H9 (cell line): ENCODE data around the gene MTA1. TPM values are rescaled to one million over a fixed set of nuclear protein-coding genes. Genes with fewer than 3 reads are reported as not detected.

ENCODE experiments used
- DNase-seq: peaks from one replicate; pipeline ENCODE4 v3.0.0-alpha.2; 2017
- H2AFZ ChIP-seq: one replicate; pipeline ENCODE4 v1.6.1; 2013; ENCODE audit warnings: mild to moderate bottlenecking, low read length, control low read depth, moderate library complexity
- H2AK5ac ChIP-seq: 2 replicates; pipeline ENCODE4 v1.6.1; 2013; ENCODE audit warnings: low read length, control low read depth, mixed read lengths; ENCODE audit not compliant: insufficient read length
- H2BK120ac ChIP-seq: one replicate; pipeline ENCODE4 v1.6.1; 2013; ENCODE audit warnings: low read depth, mild to moderate bottlenecking, low read length, control low read depth, inconsistent platforms; ENCODE audit not compliant: poor library complexity, severe bottlenecking
- H2BK12ac ChIP-seq: 2 replicates; pipeline ENCODE4 v1.6.1; 2013; ENCODE audit warnings: low read length, control low read depth, mixed read lengths, low read depth; ENCODE audit not compliant: insufficient read length
- H2BK15ac ChIP-seq: 2 replicates; pipeline ENCODE4 v1.6.1; 2013; ENCODE audit warnings: low read depth, low read length, control low read depth
- H2BK20ac ChIP-seq: one replicate; pipeline ENCODE4 v1.6.1; 2013; ENCODE audit warnings: low read depth, mild to moderate bottlenecking, low read length, control low read depth, inconsistent platforms; ENCODE audit not compliant: poor library complexity, severe bottlenecking
- H2BK5ac ChIP-seq: 2 replicates; pipeline ENCODE4 v1.6.1; 2013; ENCODE audit warnings: low read length, control low read depth, mixed read lengths; ENCODE audit not compliant: insufficient read length
- H3K14ac ChIP-seq: 2 replicates; pipeline ENCODE4 v1.6.1; 2013; ENCODE audit warnings: low read length, control low read depth; ENCODE audit not compliant: insufficient read depth
- H3K18ac ChIP-seq: 2 replicates; pipeline ENCODE4 v1.6.1; 2013; ENCODE audit warnings: low read depth, mild to moderate bottlenecking, mixed read lengths, low read length, control low read depth; ENCODE audit not compliant: insufficient read length
- H3K23ac ChIP-seq: 2 replicates; pipeline ENCODE4 v1.6.1; 2013; ENCODE audit warnings: low read length, control low read depth, mixed read lengths, low read depth; ENCODE audit not compliant: insufficient read length
- H3K23me2 ChIP-seq: 2 replicates; pipeline ENCODE4 v1.6.1; 2013; ENCODE audit warnings: low read depth, mild to moderate bottlenecking, mixed read lengths, low read length, control low read depth; ENCODE audit not compliant: insufficient read length, poor library complexity, severe bottlenecking
- H3K27ac ChIP-seq: 2 replicates; pipeline ENCODE4 v1.5.1; 2013; ENCODE audit warnings: low read length, control low read depth, mixed read lengths, low read depth; ENCODE audit not compliant: insufficient read length
- H3K27me3 ChIP-seq: 2 replicates; pipeline ENCODE4 v1.6.1; 2013; ENCODE audit warnings: low read length, control low read depth, inconsistent platforms; ENCODE audit not compliant: insufficient read depth
- H3K4ac ChIP-seq: 2 replicates; pipeline ENCODE4 v1.6.1; 2013; ENCODE audit warnings: low read depth, mild to moderate bottlenecking, control low read depth, inconsistent platforms, low read length, moderate library complexity
- H3K4me1 ChIP-seq: 2 replicates; pipeline ENCODE4 v1.6.1; 2013; ENCODE audit warnings: low read length, control low read depth, inconsistent platforms; ENCODE audit not compliant: insufficient read depth
- H3K4me2 ChIP-seq: 2 replicates; pipeline ENCODE4 v1.6.1; 2013; ENCODE audit warnings: low read length, control low read depth, mixed read lengths; ENCODE audit not compliant: insufficient read length, insufficient read depth
- H3K56ac ChIP-seq: 2 replicates; pipeline ENCODE4 v1.6.1; 2013; ENCODE audit warnings: low read depth, mild to moderate bottlenecking, mixed read lengths, low read length, control low read depth; ENCODE audit not compliant: insufficient read length
- H3K79me1 ChIP-seq: 2 replicates; pipeline ENCODE4 v1.6.1; 2013; ENCODE audit warnings: low read depth, mild to moderate bottlenecking, moderate library complexity, low read length, control low read depth, inconsistent platforms; ENCODE audit not compliant: insufficient read depth, poor library complexity, severe bottlenecking
- H3K79me2 ChIP-seq: 2 replicates; pipeline ENCODE4 v1.6.1; 2013; ENCODE audit warnings: low read length, control low read depth, inconsistent platforms; ENCODE audit not compliant: insufficient read depth
- H3K9ac ChIP-seq: 2 replicates; pipeline ENCODE4 v1.6.1; 2013; ENCODE audit warnings: low read length, control low read depth, mixed read lengths; ENCODE audit not compliant: insufficient read length; ENCODE audit errors: extremely low read depth
- H3K9me3 ChIP-seq: one replicate; pipeline ENCODE4 v1.6.1; 2013; ENCODE audit warnings: low read depth, low read length, inconsistent platforms; ENCODE audit not compliant: control insufficient read depth
- H3T11ph ChIP-seq: one replicate; pipeline ENCODE4 v1.6.1; 2013; ENCODE audit warnings: mild to moderate bottlenecking, low read length, control low read depth, inconsistent platforms
- H4K20me1 ChIP-seq: one replicate; pipeline ENCODE4 v1.6.1; 2013; ENCODE audit not compliant: control insufficient read depth, insufficient read length, insufficient read depth
- H4K5ac ChIP-seq: 2 replicates; pipeline ENCODE4 v1.6.1; 2013; ENCODE audit warnings: low read depth, mild to moderate bottlenecking, mixed read lengths, low read length, control low read depth; ENCODE audit not compliant: insufficient read length
- H4K8ac ChIP-seq: replicated peaks from 2 replicates; pipeline ENCODE4 v1.6.1; 2013; ENCODE audit warnings: low read length, control low read depth, mixed read lengths, low read depth; ENCODE audit not compliant: insufficient read length
- H4K91ac ChIP-seq: 2 replicates; pipeline ENCODE4 v1.6.1; 2013; ENCODE audit warnings: low read depth, mild to moderate bottlenecking, moderate library complexity, mixed read lengths, low read length, control low read depth; ENCODE audit not compliant: insufficient read length
- H3K27ac Mint-ChIP-seq, 3 experiments: 2 replicates in 2 of 3; 3 replicates in 1 of 3; pipeline ENCODE4 v1.8.0; 2020 to 2021; ENCODE audit warnings: mixed read lengths in 3 of 3, mild to moderate bottlenecking in 1 of 3, moderate library complexity in 1 of 3
- H3K27me3 Mint-ChIP-seq: 2 replicates; pipeline ENCODE4 v1.8.0; 2021; ENCODE audit warnings: low read depth, mild to moderate bottlenecking, moderate library complexity, mixed read lengths
- H3K36me3 Mint-ChIP-seq, 3 experiments: 2 replicates in 2 of 3; 3 replicates in 1 of 3; pipeline ENCODE4 v1.8.0; 2020 to 2021; ENCODE audit warnings: low read depth in 3 of 3, mixed read lengths in 3 of 3; ENCODE audit not compliant: insufficient read depth in 1 of 3
- H3K4me1 Mint-ChIP-seq, 2 experiments: 2 replicates each; pipeline ENCODE4 v1.8.0; 2020; ENCODE audit warnings: mixed read lengths in 2 of 2
- H3K4me3 Mint-ChIP-seq, 2 experiments: 2 replicates in 1 of 2; 3 replicates in 1 of 2; pipeline ENCODE4 v1.8.0; 2020 to 2021; ENCODE audit warnings: mild to moderate bottlenecking in 2 of 2, mixed read lengths in 2 of 2, moderate library complexity in 1 of 2
- H3K9me3 Mint-ChIP-seq, 2 experiments: 2 replicates in 1 of 2; 3 replicates in 1 of 2; pipeline ENCODE4 v1.8.0; 2020; ENCODE audit warnings: mild to moderate bottlenecking in 2 of 2, mixed read lengths in 2 of 2, moderate library complexity in 1 of 2
- CTCF ChIP-seq: fragments of 200-600 bp; sonication (generic); conservative IDR thresholded peaks from 3 replicates; pipeline ENCODE4 v1.8.0; 2021; ENCODE audit warnings: antibody characterized with exemption, mild to moderate bottlenecking
- WGBS: extraction: QIAGEN DNeasy Blood & Tissue Kit; methylation state at CpG from one replicate; pipeline ENCODE4 v1.1.7; 2013; ENCODE audit warnings: missing lambda C conversion rate, low lambda C conversion rate, mixed read lengths; ENCODE audit not compliant: insufficient read length; ENCODE audit errors: extremely low coverage; 5-methylcytosine and 5-hydroxymethylcytosine counted together
- total RNA-seq: library from RNA; stranded (reverse); gene quantifications from 2 replicates; pipeline ENCODE4 v1.2.1, GENCODE V29; 2021

Gene MTA1
- total RNA-seq, 1 experiment from 2014 or later: 230 TPM

DNA sequence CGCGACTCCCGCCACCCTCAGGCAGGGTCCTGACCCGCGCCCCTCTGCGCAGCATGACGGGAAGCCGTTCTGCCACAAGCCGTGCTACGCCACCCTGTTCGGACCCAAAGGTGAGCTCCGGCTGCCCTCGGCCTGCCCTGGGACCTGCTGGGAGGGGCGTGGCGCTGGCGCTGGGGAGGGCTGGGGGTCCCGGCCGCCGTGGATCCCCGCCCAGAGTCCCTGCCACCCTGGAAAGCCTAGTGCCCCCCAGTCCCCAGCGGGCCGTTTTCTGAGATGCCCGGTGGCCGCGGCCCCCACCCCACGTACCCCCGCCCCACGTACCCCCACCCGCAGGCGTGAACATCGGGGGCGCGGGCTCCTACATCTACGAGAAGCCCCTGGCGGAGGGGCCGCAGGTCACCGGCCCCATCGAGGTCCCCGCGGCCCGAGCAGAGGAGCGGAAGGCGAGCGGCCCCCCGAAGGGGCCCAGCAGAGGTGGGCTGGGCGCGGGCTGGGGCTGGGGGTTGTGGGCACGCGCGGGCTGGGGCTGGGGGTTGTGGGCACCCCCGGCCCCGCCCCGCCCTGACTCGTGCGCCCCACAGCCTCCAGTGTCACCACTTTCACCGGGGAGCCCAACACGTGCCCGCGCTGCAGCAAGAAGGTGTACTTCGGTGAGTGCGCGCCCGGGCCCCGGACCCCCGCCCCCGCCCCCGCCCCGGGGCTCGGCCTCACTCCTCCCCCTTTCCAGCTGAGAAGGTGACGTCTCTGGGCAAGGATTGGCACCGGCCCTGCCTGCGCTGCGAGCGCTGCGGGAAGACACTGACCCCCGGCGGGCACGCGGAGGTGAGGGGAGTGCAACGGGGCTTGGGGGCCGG, 59.0 kb downstream of the MTA1 start:
- Histone ChIP-seq H3K23ac (no peak overlapping the region), H2BK120ac (no peak overlapping the region), H2BK12ac (no peak overlapping the region), H3K9me3 (no peaks in the 10 kb centered on the region), H3K27ac (no peak overlapping the region), H2AFZ (no peak overlapping the region), H3K27me3 (peaks cover 36% of the 10 kb centered on the region), H4K91ac (no peak overlapping the region), H4K20me1 (no peaks in the 10 kb centered on the region), H3K14ac (no peak overlapping the region), H2BK20ac (no peak overlapping the region), H3K4me1 (no peaks in the 10 kb centered on the region; the same call in 1 of the 2 replicates), H2AK5ac (no peak overlapping the region), H3K56ac (no peak overlapping the region), H3K23me2 (peaks cover 12% of the 10 kb centered on the region), H2BK5ac (no peak overlapping the region), H3K4me2 (peak overlapping the region; percentile 32), H4K5ac (no peak overlapping the region), H4K8ac (no peak overlapping the region), H3K18ac (no peak overlapping the region), H3K79me1 (no peaks in the 10 kb centered on the region), H3T11ph (no peak overlapping the region), H3K79me2 (no peaks in the 10 kb centered on the region), H2BK15ac (no peak overlapping the region), H3K9ac (no peak overlapping the region), H3K4ac (no peak overlapping the region)
- no peak for TF ChIP-seq CTCF
- H3K4me1 Mint-ChIP-seq: peaks cover 11 to 36% of the 10 kb centered on the region in 2 experiments
- no peak for DNase-seq
- peaks cover 0 to 3% of the 10 kb centered on the region in 2 experiments; a peak in 1 of 5 replicates for H3K9me3 Mint-ChIP-seq
- no peaks in the 10 kb centered on the region for H3K36me3 Mint-ChIP-seq
- H3K4me3 Mint-ChIP-seq: peak overlapping the region in 1 of 2 experiments; percentile 70; a peak in 1 of 5 replicates
- WGBS: no CpG with 5 or more reads among the region's 81 CpGs
- peaks cover 75% of the 10 kb centered on the region for H3K27me3 Mint-ChIP-seq
- H3K27ac Mint-ChIP-seq: no peak overlapping the region
